22Rv1 (cell line): ENCODE data around the gene JAKMIP1.

Experiments used
- ZFX ChIP-seq: fragments of 450-650 bp; IDR thresholded peaks from 2 replicates; pipeline ENCODE4 v1.6.1; 2017; ENCODE audit warnings: antibody characterized with exemption, borderline replicate concordance
- TF ChIP-seq, protein P1 (sequence below): fragments of 450-650 bp; IDR thresholded peaks from 2 replicates; pipeline ENCODE4 v1.5.1; 2017; ENCODE audit warnings: mild to moderate bottlenecking

- TF ChIP-seq, protein P1, sequence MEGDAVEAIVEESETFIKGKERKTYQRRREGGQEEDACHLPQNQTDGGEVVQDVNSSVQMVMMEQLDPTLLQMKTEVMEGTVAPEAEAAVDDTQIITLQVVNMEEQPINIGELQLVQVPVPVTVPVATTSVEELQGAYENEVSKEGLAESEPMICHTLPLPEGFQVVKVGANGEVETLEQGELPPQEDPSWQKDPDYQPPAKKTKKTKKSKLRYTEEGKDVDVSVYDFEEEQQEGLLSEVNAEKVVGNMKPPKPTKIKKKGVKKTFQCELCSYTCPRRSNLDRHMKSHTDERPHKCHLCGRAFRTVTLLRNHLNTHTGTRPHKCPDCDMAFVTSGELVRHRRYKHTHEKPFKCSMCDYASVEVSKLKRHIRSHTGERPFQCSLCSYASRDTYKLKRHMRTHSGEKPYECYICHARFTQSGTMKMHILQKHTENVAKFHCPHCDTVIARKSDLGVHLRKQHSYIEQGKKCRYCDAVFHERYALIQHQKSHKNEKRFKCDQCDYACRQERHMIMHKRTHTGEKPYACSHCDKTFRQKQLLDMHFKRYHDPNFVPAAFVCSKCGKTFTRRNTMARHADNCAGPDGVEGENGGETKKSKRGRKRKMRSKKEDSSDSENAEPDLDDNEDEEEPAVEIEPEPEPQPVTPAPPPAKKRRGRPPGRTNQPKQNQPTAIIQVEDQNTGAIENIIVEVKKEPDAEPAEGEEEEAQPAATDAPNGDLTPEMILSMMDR: no peak
- TF ChIP-seq ZFX: no peak
Observed at GRCh38 chr4:6229095-6229494, 28.7 kb upstream of the JAKMIP1 start.
